K562 (cell line): ENCODE measurements around the gene FRK. TPM values are rescaled to one million over a fixed set of nuclear protein-coding genes. Genes with fewer than 3 reads are reported as not detected.

Source experiments
- ATAC-seq: fragments of 200-7000 bp; cut with Tn5 transposase; 3 replicates; pipeline ENCODE4 v1.9.1; 2020; ENCODE audit warnings: moderate library complexity
- BruUV-seq: library from RNA; stranded (reverse); fragments of 400-500 nt; replicated peaks from 2 replicates; lab custom pipeline; 2021; lab: Mats Ljungman, UMichigan
- CTCF ChIA-PET: fragments of 300-600 bp; formaldehyde crosslinking; extraction: SDS; loops from one replicate; lab custom pipeline; 2021; ENCODE audit warnings: low intra/inter-chr PET ratio; lab: Yijun Ruan, JAX
- POLR2A ChIA-PET: fragments of 300-600, 350-650 bp; sonication (Branson Sonifier 250); formaldehyde crosslinking; extraction: SDS; loops from one replicate; lab custom pipeline; 2021; ENCODE audit warnings: antibody characterized with exemption, inconsistent platforms; lab: Yijun Ruan, JAX
- DNase-seq, 4 experiments: peaks; one replicate each; pipeline versions ENCODE4 v3.0.0 to v3.0.0-alpha.2; 2011 to 2018; ENCODE audit warnings: low spot score in 3 of 4, mixed read lengths in 3 of 4; ENCODE audit errors: extremely low read depth in 1 of 4
- FAIRE-seq: peaks from 2 replicates; lab custom pipeline; 2011; peaks lifted over from hg19 to GRCh38; lab: Jason Lieb, UNC
- H2AFZ ChIP-seq: 2 replicates; pipeline ENCODE4 v1.6.0; 2011; ENCODE audit warnings: low read depth, low read length, control low read depth, inconsistent platforms
- H3K27ac ChIP-seq: fragments of 200-600 bp; 3 replicates; pipeline ENCODE4 v1.8.0; 2011; ENCODE audit warnings: low read depth, mild to moderate bottlenecking, control low read depth, inconsistent platforms, low read length, moderate library complexity, mixed read lengths; ENCODE audit errors: extremely low read depth
- H3K27me3 ChIP-seq, 2 experiments: fragments of 300-600 bp in 1 of 2; 2 replicates in 1 of 2; 3 replicates in 1 of 2; pipeline versions ENCODE4 v1.6.0 to v1.8.0; 2011; ENCODE audit warnings: inconsistent platforms in 2 of 2, low read length in 2 of 2, mild to moderate bottlenecking in 1 of 2, mixed read lengths in 1 of 2, moderate library complexity in 1 of 2; ENCODE audit not compliant: control insufficient read depth in 2 of 2, insufficient read depth in 2 of 2
- H3K36me3 ChIP-seq: fragments of 300-600 bp; 3 replicates; pipeline ENCODE4 v1.8.0; 2011; ENCODE audit warnings: mild to moderate bottlenecking, low read length, inconsistent platforms; ENCODE audit not compliant: control insufficient read depth, insufficient read depth
- H3K4me1 ChIP-seq, 2 experiments: fragments of 200-600 bp in 1 of 2; replicated peaks in 1 of 2; 2 replicates in 1 of 2; 3 replicates in 1 of 2; pipeline versions ENCODE4 v1.5.1 to v1.8.0; 2011; ENCODE audit warnings: inconsistent platforms in 2 of 2, low read length in 2 of 2, mild to moderate bottlenecking in 1 of 2, mixed read lengths in 1 of 2, moderate library complexity in 1 of 2; ENCODE audit not compliant: control insufficient read depth in 2 of 2, insufficient read depth in 2 of 2
- H3K4me2 ChIP-seq: 2 replicates; pipeline ENCODE4 v1.6.1; 2011; ENCODE audit warnings: low read length, control low read depth, inconsistent platforms, mixed read lengths; ENCODE audit not compliant: insufficient read depth
- H3K4me3 ChIP-seq: fragments of 200-600 bp; sonication (generic), shearing (Covaris generic); 2 replicates; pipeline ENCODE4 v1.5.1; 2016; ENCODE audit warnings: control low read depth, inconsistent platforms
- H3K79me2 ChIP-seq: fragments of 200-600 bp; 3 replicates; pipeline ENCODE4 v1.8.0; 2011; ENCODE audit warnings: low read length, inconsistent platforms; ENCODE audit not compliant: control insufficient read depth, insufficient read depth
- H3K9ac ChIP-seq, 2 experiments: 2 replicates each; pipeline versions ENCODE4 v1.6.0 to v1.6.1; 2011; ENCODE audit warnings: low read depth in 2 of 2, low read length in 2 of 2, control low read depth in 1 of 2, inconsistent platforms in 1 of 2, mild to moderate bottlenecking in 1 of 2, mixed read lengths in 1 of 2; ENCODE audit not compliant: insufficient read depth in 1 of 2
- H3K9me1 ChIP-seq: one replicate; pipeline ENCODE4 v1.6.0; 2011; ENCODE audit warnings: inconsistent platforms, mild to moderate bottlenecking, low read length, moderate library complexity; ENCODE audit not compliant: control insufficient read depth, insufficient read depth
- H3K9me3 ChIP-seq: replicated peaks from 2 replicates; pipeline ENCODE4 v1.5.1; 2011; ENCODE audit warnings: low read depth, low read length, inconsistent platforms; ENCODE audit not compliant: control insufficient read depth, insufficient read depth
- H4K20me1 ChIP-seq: replicated peaks from 2 replicates; pipeline ENCODE4 v1.6.1; 2011; ENCODE audit warnings: low read length, inconsistent platforms, mixed read lengths; ENCODE audit not compliant: control insufficient read depth, insufficient read depth
- KDM2B ChIP-seq: fragments of 250-450 bp; sonication (Bioruptor Pico); IDR thresholded peaks from 2 replicates; pipeline ENCODE4 v1.8.0; 2021; ENCODE audit warnings: mild to moderate bottlenecking, moderate library complexity
- NR2C1 ChIP-seq, 2 experiments: fragments of 450-650 bp; IDR thresholded peaks; 2 replicates each; pipeline ENCODE4 v1.6.1; 2017; ENCODE audit warnings: mild to moderate bottlenecking in 2 of 2, antibody characterized with exemption in 1 of 2, inconsistent platforms in 1 of 2, missing compliant biosample characterization in 1 of 2, missing genetic modification characterization in 1 of 2
- SLC30A9 ChIP-seq: fragments of 250-450 bp; sonication (Bioruptor Pico); IDR thresholded peaks from 2 replicates; pipeline ENCODE4 v1.8.0; 2022; ENCODE audit warnings: mild to moderate bottlenecking, moderate library complexity
- WGBS: fragments of 100-300 bp; shearing (Covaris generic); methylation state at CpG from one replicate; pipeline ENCODE4 v1.1.6; 2016; ENCODE audit warnings: low coverage, mixed read lengths; ENCODE audit not compliant: insufficient coverage; ENCODE audit errors: missing lambda C conversion rate; 5-methylcytosine and 5-hydroxymethylcytosine counted together
- in situ Hi-C: fragments of 300-500 bp; cut with MboI; formaldehyde crosslinking; loops from 4 replicates; pipeline ENCODE4 v1.15.0; 2018; ENCODE audit warnings: inconsistent platforms, mixed read lengths
- intact Hi-C: fragments of 100-400 bp; cut with micrococcal nuclease; formaldehyde crosslinking; loops from 2 replicates; pipeline ENCODE4 v1.14.2; 2022
- polyA plus RNA-seq, 8 experiments: library from polyadenylated mRNA; depleted of rRNA in 4 of 8; stranded (reverse) in 5 of 8; unstranded in 3 of 8; fragments of >200 nt; fragmentation: Nextera tagmentation in 2 of 8; fragmentation: Illumina TruSeq in 1 of 8; extraction: Ambion mirVana in 2 of 8; extraction: Trizol in 1 of 8; gene quantifications; 2 replicates each; pipeline versions ENCODE4 v1.2.1 to v1.2.3, GENCODE V29; 2011 to 2014; ENCODE audit warnings: inconsistent platforms in 1 of 8, missing spikeins in 1 of 8
- total RNA-seq, 7 experiments: library from RNA; depleted of rRNA in 6 of 7; stranded (reverse); fragments of >200 nt in 6 of 7; fragmentation: Illumina TruSeq in 2 of 7; extraction: Trizol in 2 of 7; gene quantifications; 2 replicates each; pipeline versions ENCODE4 v1.2.1 to v1.2.3, GENCODE V29; 2011 to 2021; ENCODE audit warnings: low replicate concordance in 1 of 7
- TF ChIP-seq, protein P1 (sequence below): fragments of 250-450 bp; sonication (Bioruptor Pico); IDR thresholded peaks from 2 replicates; pipeline ENCODE4 v1.5.0; 2020; ENCODE audit warnings: mild to moderate bottlenecking
- TF ChIP-seq, protein P2 (sequence below): IDR thresholded peaks from 3 replicates; pipeline ENCODE4 v1.6.1; 2011; ENCODE audit warnings: borderline replicate concordance, mild to moderate bottlenecking, moderate library complexity; ENCODE audit not compliant: insufficient read length; ENCODE audit errors: extremely low read depth
- TF ChIP-seq, protein P3 (sequence below): fragments of 450-650 bp; IDR thresholded peaks from 2 replicates; pipeline ENCODE4 v1.6.1; 2016; ENCODE audit warnings: low read depth

FRK gene
- total and polyA plus RNA-seq, 9 of the 15 experiments (the other 6 are each of a cell fraction or from before 2014, with no cell fraction given) = 0.01 to 0.29 (median 0.09) TPM

DNA sequence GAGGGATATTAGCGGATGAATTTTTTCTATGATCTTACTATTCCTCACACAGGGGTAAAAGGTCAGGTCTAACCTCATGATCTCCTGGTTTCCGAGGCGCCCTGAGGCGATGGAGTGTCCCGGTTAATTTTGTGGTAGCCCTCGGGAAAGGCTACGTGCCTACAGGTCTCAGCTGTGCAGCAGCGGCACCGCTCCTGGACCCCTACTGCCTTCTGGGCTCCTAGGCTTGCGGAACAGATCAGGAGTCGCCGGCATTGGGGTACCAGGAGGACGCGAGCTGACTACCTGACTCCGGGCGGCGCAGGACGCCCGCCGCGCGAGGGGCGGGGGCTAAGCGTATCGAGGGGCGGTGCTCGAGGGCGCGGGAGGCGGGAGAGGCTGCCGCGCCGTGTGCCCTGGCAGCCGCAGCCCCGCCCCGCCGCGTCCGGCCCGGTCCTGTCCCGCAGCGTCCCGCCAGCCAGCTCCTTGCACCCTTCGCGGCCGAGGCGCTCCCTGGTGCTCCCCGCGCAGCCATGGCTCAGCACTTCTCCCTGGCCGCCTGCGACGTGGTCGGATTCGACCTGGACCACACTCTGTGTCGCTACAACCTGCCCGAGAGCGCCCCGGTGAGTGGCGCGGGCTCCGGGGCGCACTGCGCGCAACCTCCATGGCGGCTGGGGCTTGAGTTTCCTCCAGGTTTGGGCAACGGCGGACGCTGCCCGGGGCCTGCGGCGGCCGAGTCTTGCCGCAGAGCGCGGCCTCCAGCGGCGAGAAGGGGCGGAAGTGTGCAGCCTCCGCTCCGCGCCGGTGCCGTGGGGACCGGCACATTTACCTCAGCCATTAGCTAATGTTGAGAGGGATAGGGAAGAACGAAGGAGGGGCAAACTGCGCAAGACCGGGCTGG, 40.0 kb upstream of the FRK start, which contains the start of gene NT5DC1:
TSS of gene NT5DC1 (plus strand) at position 435 of the 883 bp plus-strand sequence. CDS start at position 513, 78 bp downstream.
- in situ Hi-C loops (no loop called here), intact Hi-C loops (no loop called here)
- DNase-seq = peak; percentile 88 to 92 (median 90)
- H3K4me3 ChIP-seq = peak within 1 kb of the TSS; percentile 88
- BruUV-seq = TSS peak; percentile 44
- H3K27ac ChIP-seq = peak within 1 kb of the TSS; percentile 88
- H4K20me1 ChIP-seq = no peaks in the 10 kb centered on the region
- H3K4me1 ChIP-seq = peaks cover 4 to 7% of the 10 kb centered on the region in 2 experiments; a peak in 3 of 5 replicates
- H3K4me2 ChIP-seq = peak within 1 kb of the TSS; percentile 89
- no peaks in the 10 kb centered on the region for H3K27me3 ChIP-seq
- WGBS = under 1% methylated on average over 54 of the region's 87 CpGs
- peak within 1 kb of the TSS; percentile 84 to 95 for H3K9ac ChIP-seq
- peak within 1 kb of the TSS; percentile 99 for H2AFZ ChIP-seq
- peak; percentile 97 for ATAC-seq
- POLR2A ChIA-PET = interaction anchor here (0.5 to 1.3 kb wide), 9 partner anchors 9 to 179 kb away, joined by 3 to 7 read pairs (median 3); partner anchors contain the start of gene TSPYL1
- CTCF ChIA-PET = interaction anchor here (0.7 to 1.2 kb wide), 2 partner anchors 90 to 110 kb away, joined by 3 to 4 read pairs; no protein-coding TSS in a partner anchor
- H3K79me2 ChIP-seq = peaks cover 11% of the 10 kb centered on the region
- peaks cover 9% of the 10 kb centered on the region for H3K9me3 ChIP-seq
- no peaks in the 10 kb centered on the region for H3K9me1 ChIP-seq
- H3K36me3 ChIP-seq = no peaks in the 10 kb centered on the region
- peak; percentile 81 for FAIRE-seq
- no peak for TF ChIP-seq KDM2B (CRISPR knock-in tag)
- TF ChIP-seq, protein P1, sequence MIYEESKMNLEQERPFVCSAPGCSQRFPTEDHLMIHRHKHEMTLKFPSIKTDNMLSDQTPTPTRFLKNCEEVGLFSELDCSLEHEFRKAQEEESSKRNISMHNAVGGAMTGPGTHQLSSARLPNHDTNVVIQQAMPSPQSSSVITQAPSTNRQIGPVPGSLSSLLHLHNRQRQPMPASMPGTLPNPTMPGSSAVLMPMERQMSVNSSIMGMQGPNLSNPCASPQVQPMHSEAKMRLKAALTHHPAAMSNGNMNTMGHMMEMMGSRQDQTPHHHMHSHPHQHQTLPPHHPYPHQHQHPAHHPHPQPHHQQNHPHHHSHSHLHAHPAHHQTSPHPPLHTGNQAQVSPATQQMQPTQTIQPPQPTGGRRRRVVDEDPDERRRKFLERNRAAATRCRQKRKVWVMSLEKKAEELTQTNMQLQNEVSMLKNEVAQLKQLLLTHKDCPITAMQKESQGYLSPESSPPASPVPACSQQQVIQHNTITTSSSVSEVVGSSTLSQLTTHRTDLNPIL (CRISPR knock-in tag) = no peak
- TF ChIP-seq, protein P2, sequence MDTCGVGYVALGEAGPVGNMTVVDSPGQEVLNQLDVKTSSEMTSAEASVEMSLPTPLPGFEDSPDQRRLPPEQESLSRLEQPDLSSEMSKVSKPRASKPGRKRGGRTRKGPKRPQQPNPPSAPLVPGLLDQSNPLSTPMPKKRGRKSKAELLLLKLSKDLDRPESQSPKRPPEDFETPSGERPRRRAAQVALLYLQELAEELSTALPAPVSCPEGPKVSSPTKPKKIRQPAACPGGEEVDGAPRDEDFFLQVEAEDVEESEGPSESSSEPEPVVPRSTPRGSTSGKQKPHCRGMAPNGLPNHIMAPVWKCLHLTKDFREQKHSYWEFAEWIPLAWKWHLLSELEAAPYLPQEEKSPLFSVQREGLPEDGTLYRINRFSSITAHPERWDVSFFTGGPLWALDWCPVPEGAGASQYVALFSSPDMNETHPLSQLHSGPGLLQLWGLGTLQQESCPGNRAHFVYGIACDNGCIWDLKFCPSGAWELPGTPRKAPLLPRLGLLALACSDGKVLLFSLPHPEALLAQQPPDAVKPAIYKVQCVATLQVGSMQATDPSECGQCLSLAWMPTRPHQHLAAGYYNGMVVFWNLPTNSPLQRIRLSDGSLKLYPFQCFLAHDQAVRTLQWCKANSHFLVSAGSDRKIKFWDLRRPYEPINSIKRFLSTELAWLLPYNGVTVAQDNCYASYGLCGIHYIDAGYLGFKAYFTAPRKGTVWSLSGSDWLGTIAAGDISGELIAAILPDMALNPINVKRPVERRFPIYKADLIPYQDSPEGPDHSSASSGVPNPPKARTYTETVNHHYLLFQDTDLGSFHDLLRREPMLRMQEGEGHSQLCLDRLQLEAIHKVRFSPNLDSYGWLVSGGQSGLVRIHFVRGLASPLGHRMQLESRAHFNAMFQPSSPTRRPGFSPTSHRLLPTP = no peak
- no peak for TF ChIP-seq SLC30A9 (CRISPR knock-in tag)
- peak; percentile 89 for TF ChIP-seq NR2C1 (IDR thresholded peaks at IDR 0.05)
- peak; percentile 86 for TF ChIP-seq NR2C1 (tag; IDR thresholded peaks at IDR 0.05)
- TF ChIP-seq, protein P3, sequence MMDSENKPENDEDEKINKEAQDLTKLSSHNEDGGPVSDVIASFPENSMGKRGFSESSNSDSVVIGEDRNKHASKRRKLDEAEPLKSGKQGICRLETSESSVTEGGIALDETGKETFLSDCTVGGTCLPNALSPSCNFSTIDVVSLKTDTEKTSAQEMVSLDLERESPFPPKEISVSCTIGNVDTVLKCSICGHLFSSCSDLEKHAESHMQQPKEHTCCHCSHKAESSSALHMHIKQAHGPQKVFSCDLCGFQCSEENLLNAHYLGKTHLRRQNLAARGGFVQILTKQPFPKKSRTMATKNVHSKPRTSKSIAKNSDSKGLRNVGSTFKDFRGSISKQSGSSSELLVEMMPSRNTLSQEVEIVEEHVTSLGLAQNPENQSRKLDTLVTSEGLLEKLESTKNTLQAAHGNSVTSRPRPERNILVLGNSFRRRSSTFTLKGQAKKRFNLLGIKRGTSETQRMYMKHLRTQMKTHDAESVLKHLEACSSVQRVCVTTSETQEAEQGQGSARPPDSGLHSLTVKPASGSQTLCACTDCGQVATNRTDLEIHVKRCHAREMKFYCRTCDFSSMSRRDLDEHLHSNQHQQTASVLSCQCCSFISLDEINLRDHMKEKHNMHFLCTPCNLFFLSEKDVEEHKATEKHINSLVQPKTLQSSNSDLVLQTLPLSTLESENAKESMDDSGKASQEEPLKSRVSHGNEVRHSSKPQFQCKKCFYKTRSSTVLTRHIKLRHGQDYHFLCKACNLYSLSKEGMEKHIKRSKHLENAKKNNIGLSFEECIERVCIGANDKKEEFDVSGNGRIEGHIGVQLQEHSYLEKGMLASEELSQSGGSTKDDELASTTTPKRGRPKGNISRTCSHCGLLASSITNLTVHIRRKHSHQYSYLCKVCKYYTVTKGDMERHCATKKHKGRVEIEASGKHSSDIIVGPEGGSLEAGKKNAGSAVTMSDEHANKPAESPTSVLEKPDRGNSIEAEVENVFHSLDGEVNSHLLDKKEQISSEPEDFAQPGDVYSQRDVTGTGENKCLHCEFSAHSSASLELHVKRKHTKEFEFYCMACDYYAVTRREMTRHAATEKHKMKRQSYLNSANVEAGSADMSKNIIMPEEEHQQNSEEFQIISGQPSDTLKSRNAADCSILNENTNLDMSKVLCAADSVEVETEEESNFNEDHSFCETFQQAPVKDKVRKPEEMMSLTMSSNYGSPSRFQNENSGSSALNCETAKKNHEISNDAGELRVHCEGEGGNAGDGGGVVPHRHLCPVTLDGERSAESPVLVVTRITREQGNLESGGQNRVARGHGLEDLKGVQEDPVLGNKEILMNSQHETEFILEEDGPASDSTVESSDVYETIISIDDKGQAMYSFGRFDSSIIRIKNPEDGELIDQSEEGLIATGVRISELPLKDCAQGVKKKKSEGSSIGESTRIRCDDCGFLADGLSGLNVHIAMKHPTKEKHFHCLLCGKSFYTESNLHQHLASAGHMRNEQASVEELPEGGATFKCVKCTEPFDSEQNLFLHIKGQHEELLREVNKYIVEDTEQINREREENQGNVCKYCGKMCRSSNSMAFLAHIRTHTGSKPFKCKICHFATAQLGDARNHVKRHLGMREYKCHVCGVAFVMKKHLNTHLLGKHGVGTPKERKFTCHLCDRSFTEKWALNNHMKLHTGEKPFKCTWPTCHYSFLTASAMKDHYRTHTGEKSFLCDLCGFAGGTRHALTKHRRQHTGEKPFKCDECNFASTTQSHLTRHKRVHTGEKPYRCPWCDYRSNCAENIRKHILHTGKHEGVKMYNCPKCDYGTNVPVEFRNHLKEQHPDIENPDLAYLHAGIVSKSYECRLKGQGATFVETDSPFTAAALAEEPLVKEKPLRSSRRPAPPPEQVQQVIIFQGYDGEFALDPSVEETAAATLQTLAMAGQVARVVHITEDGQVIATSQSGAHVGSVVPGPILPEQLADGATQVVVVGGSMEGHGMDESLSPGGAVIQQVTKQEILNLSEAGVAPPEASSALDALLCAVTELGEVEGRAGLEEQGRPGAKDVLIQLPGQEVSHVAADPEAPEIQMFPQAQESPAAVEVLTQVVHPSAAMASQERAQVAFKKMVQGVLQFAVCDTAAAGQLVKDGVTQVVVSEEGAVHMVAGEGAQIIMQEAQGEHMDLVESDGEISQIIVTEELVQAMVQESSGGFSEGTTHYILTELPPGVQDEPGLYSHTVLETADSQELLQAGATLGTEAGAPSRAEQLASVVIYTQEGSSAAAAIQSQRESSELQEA = no peak
